Measurements from ENCODE around the gene TALDO1.
A peak's percentile ranks its signal among the peaks of the same experiment; 100 is the strongest.

The TALDO1 gene

GRCh38 chr11:803770-804598 lies 56.7 kb downstream of the TALDO1 start:
- H3K4me3 ChIP-seq (ENCODE audit: low read length): peak overlapping the region; percentile 63
- no peak for DNase-seq (ENCODE audit: low read depth)
- TF ChIP-seq CTCF (conservative IDR thresholded peaks at IDR 0.05; ENCODE audit: low read depth, low read length): no peak

- TF ChIP-seq CTCF (conservative IDR thresholded peaks at IDR 0.05; ENCODE audit: low read depth, low read length): no peak
- no peak for DNase-seq (ENCODE audit: low read depth)
- H3K4me3 ChIP-seq (ENCODE audit: low read length): peak overlapping the region; percentile 63
These were observed 57.3 kb downstream of the TALDO1 start for GRCh38 chr11:804599-804964.

GRCh38 chr11:808427-809286 lies 61.4 kb downstream of the TALDO1 start:
- DNase-seq (ENCODE audit: low read depth): no peak
- no peak for TF ChIP-seq CTCF (conservative IDR thresholded peaks at IDR 0.05; ENCODE audit: low read depth, low read length)
- H3K4me3 ChIP-seq (ENCODE audit: low read length): peak overlapping the region; percentile 88

- peak within 1 kb of the TSS; percentile 88 for H3K4me3 ChIP-seq (ENCODE audit: low read length)
- no peak for TF ChIP-seq CTCF (conservative IDR thresholded peaks at IDR 0.05; ENCODE audit: low read depth, low read length)
- DNase-seq (ENCODE audit: low read depth): peak; percentile 88
These were observed 62.2 kb downstream of the TALDO1 start, which contains the start of gene RPLP2 for GRCh38 chr11:809287-810039. Gene RPLP2 (plus strand): TSS chr11:809967. CDS start chr11:810235, 268 bp downstream.

GRCh38 chr11:810040-810567 lies 62.8 kb downstream of the TALDO1 start:
- H3K4me3 ChIP-seq (ENCODE audit: low read length): peak overlapping the region; percentile 88
- no peak for DNase-seq (ENCODE audit: low read depth)
- TF ChIP-seq CTCF (conservative IDR thresholded peaks at IDR 0.05; ENCODE audit: low read depth, low read length): no peak

GRCh38 chr11:811446-812245 lies 64.4 kb downstream of the TALDO1 start:
- TF ChIP-seq CTCF (conservative IDR thresholded peaks at IDR 0.05; ENCODE audit: low read depth, low read length): peak; percentile 33
- no peak for DNase-seq (ENCODE audit: low read depth)
- peak overlapping the region; percentile 88 for H3K4me3 ChIP-seq (ENCODE audit: low read length)
